Central memory CD4-positive, alpha-beta T cell (primary cell): ENCODE results near the gene INPP5J.
A peak's percentile ranks its signal among the peaks of the same experiment; 100 is the strongest.
"Not testable (repeated sequence)": the region's sequence is repeated elsewhere in the genome, so short reads cannot be mapped to it uniquely, and the experiment has no call there.

Source experiments
- DNase-seq: peaks from one replicate; pipeline ENCODE4 v3.0.0; 2022

INPP5J gene

GRCh38 chr22:31102441-31103081 lies 20.2 kb upstream of the INPP5J start:
- DNase-seq, result no peak

- DNase-seq, result no peak
These were observed 19.7 kb upstream of the INPP5J start for GRCh38 chr22:31103111-31103510.

- no peak for DNase-seq
These were observed 18.7 kb upstream of the INPP5J start for GRCh38 chr22:31103899-31104694.

- no peak for DNase-seq
These were observed 17.9 kb upstream of the INPP5J start for GRCh38 chr22:31104869-31105268.

- no peak for DNase-seq
These were observed 17.4 kb upstream of the INPP5J start for GRCh38 chr22:31105282-31105929.

- no peak for DNase-seq
These were observed 16.7 kb upstream of the INPP5J start for GRCh38 chr22:31106001-31106571.

- DNase-seq, result no peak
These were observed 16.0 kb upstream of the INPP5J start for GRCh38 chr22:31106731-31107177.

GRCh38 chr22:31107178-31107893 lies 15.4 kb upstream of the INPP5J start, which contains the start of gene SELENOM:
SELENOM (minus strand) TSS chr22:31107568; CDS start chr22:31107505, 63 bp downstream.
- DNase-seq, result peak; percentile 83

- DNase-seq, result no peak
These were observed 14.9 kb upstream of the INPP5J start for GRCh38 chr22:31107894-31108218.

- DNase-seq, result not testable (repeated sequence)
These were observed 10.1 kb upstream of the INPP5J start for GRCh38 chr22:31112547-31113091.

GRCh38 chr22:31118046-31118820 lies 4.5 kb upstream of the INPP5J start:
- no peak for DNase-seq

- no peak for DNase-seq
These were observed 3.6 kb upstream of the INPP5J start for GRCh38 chr22:31119026-31119717.

- DNase-seq, result no peak
These were observed 2.5 kb upstream of the INPP5J start for GRCh38 chr22:31120230-31120629.

GRCh38 chr22:31120642-31121041 lies 2.1 kb upstream of the INPP5J start:
- no peak for DNase-seq

GRCh38 chr22:31121403-31121802 lies 1.4 kb upstream of the INPP5J start:
- DNase-seq, result no peak

- DNase-seq, result no peak
These were observed 602 bp upstream of the INPP5J start for GRCh38 chr22:31122196-31122531.

GRCh38 chr22:31123292-31123602 lies 481 bp downstream of the INPP5J start:
- no peak for DNase-seq

- DNase-seq, result no peak
These were observed 1.5 kb downstream of the INPP5J start for GRCh38 chr22:31124290-31124689.

- DNase-seq, result no peak
These were observed 2.2 kb downstream of the INPP5J start for GRCh38 chr22:31124811-31125465.

- no peak for DNase-seq
These were observed 2.9 kb downstream of the INPP5J start for GRCh38 chr22:31125521-31126117.
